Parathyroid adenoma (tissue), 2 donors: ENCODE measurements around the gene UGT1A1.

Experiments used
- H2AFZ ChIP-seq: fragments of 300-600 bp; sonication (generic); one replicate; pipeline ENCODE4 v1.7.0; 2017; ENCODE audit warnings: antibody characterized with exemption, mild to moderate bottlenecking
- H3K27ac ChIP-seq: fragments of 300-600 bp; sonication (generic); one replicate; pipeline ENCODE4 v1.7.0; 2017
- H3K27me3 ChIP-seq: fragments of 300-600 bp; sonication (generic); one replicate; pipeline ENCODE4 v1.7.0; 2017; ENCODE audit warnings: low read length; ENCODE audit not compliant: control insufficient read depth, insufficient read depth
- H3K36me3 ChIP-seq: fragments of 300-600 bp; sonication (generic); one replicate; pipeline ENCODE4 v1.7.0; 2017; ENCODE audit warnings: low read length; ENCODE audit not compliant: control insufficient read depth, insufficient read depth
- H3K4me1 ChIP-seq: fragments of 300-600 bp; sonication (generic); one replicate; pipeline ENCODE4 v1.7.0; 2017; ENCODE audit warnings: control low read depth
- H3K4me2 ChIP-seq: fragments of 300-600 bp; sonication (generic); one replicate; pipeline ENCODE4 v1.7.0; 2017; ENCODE audit warnings: low read length
- H3K4me3 ChIP-seq: fragments of 300-600 bp; sonication (generic); one replicate; pipeline ENCODE4 v1.7.0; 2017; ENCODE audit warnings: low read depth, low read length
- H3K79me2 ChIP-seq: fragments of 300-600 bp; sonication (generic); one replicate; pipeline ENCODE4 v1.7.0; 2017; ENCODE audit warnings: control low read depth
- H3K9ac ChIP-seq: fragments of 300-600 bp; sonication (generic); one replicate; pipeline ENCODE4 v1.7.0; 2017; ENCODE audit warnings: mild to moderate bottlenecking
- H3K9me3 ChIP-seq: fragments of 300-600 bp; sonication (generic); one replicate; pipeline ENCODE4 v1.7.0; 2017; ENCODE audit warnings: low read length; ENCODE audit not compliant: control insufficient read depth
- TF ChIP-seq, protein P1 (sequence below): fragments of 300-600 bp; sonication (generic); IDR thresholded peaks from one replicate; pipeline ENCODE4 v1.7.0; 2017; ENCODE audit warnings: antibody characterized with exemption, mild to moderate bottlenecking
- donor health status: primary hyperparathyroidism.

Gene UGT1A1

DNA sequence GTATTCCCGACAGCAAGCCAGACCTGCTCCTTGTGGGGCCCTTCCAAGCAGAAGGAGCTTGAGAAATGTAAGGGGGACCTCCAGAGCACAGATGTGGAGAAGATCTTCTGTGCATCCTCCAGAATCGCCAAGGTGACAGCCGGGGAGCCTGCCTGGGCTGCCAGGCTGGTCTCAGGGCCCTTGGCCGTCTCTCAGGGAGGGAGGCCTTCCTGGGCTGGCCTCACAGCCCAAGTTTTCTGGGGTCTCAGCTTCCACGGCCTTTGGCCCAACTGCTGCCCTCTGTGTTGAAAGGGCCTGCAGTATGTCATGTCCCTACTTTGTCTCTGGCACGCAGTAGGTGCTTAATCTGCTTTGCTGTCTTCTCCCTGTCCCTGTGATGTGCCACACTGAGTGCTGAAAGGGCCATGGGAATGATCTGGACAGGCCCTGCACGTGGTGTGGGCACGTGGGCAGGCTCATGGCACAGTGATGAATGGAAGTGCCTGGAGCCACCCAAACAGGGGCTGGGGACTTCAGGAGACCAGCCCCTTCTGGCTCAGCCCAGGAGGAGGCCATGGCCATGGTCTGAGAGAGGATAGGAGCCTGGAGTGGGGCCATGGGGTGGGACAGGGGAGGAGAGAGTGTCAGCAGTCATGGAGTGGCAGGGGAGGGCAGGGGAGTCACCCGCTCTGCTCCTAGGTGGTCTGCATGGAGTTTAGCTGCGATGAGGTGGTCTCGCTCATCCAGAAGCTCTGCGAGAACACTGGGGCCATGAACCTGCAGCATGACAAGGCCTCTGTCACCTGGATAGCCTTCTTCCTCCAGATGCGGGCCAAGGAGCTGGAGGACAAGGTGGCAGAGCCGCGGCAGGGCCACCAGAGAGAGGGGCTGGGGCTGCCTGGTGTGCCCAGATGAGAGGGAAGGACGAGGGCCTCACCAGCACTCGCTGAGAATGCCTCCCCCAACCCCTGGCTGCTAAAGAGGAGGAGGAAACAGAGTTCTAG is 58.9 kb downstream of the UGT1A1 start:
- H3K4me3 ChIP-seq, result no peak overlapping the region
- TF ChIP-seq, protein P1, sequence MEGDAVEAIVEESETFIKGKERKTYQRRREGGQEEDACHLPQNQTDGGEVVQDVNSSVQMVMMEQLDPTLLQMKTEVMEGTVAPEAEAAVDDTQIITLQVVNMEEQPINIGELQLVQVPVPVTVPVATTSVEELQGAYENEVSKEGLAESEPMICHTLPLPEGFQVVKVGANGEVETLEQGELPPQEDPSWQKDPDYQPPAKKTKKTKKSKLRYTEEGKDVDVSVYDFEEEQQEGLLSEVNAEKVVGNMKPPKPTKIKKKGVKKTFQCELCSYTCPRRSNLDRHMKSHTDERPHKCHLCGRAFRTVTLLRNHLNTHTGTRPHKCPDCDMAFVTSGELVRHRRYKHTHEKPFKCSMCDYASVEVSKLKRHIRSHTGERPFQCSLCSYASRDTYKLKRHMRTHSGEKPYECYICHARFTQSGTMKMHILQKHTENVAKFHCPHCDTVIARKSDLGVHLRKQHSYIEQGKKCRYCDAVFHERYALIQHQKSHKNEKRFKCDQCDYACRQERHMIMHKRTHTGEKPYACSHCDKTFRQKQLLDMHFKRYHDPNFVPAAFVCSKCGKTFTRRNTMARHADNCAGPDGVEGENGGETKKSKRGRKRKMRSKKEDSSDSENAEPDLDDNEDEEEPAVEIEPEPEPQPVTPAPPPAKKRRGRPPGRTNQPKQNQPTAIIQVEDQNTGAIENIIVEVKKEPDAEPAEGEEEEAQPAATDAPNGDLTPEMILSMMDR, result no peak
- H3K27me3 ChIP-seq, result no peaks in the 10 kb centered on the region
- H3K9me3 ChIP-seq, result no peaks in the 10 kb centered on the region
- no peak overlapping the region for H3K9ac ChIP-seq
- no peaks in the 10 kb centered on the region for H3K36me3 ChIP-seq
- no peak overlapping the region for H2AFZ ChIP-seq
- no peaks in the 10 kb centered on the region for H3K4me1 ChIP-seq
- no peak overlapping the region for H3K4me2 ChIP-seq
- no peak overlapping the region for H3K27ac ChIP-seq
- H3K79me2 ChIP-seq, result no peaks in the 10 kb centered on the region

DNA sequence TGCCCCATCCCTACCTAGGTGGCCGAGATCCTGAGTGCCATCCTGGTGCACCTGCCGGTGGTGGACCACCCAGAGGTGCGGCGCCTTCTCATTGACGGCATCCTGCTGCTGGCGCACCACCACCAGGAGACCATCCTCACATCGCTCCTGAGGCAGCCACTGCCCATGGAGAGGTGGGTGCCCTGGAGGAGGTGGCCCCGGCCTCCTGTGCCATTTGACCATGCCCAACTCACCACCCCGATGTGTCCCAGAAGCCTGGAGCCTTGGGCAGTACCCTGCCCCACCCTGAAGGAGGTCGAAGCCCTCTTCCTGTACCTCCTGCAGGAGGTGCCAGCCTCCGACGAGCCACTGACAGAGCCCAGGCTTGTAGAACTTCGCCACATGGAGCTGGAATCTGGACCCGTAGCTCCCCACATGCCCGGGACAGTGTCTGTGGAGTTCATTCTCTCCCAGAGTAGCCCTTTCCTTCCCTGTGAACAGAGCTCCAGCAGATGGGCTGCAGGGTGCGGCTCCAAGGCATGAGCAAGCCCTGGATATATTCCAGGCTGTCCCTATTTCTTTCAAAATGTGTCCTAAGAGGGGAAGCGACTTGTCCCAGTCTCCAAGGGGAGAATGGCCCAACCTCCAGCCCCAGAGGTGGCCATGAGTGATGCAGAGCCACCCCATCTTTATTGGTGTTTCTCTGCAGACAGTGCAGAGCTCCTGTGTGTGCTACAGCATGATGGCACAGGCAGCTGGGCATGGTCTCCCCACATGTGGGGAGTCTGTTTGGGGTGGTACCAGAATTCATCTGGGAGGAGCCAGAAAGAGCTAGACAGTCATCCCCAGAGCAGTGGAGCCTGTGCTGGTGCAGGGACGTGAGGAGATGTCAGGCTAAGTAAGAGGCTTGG is 60.1 kb downstream of the UGT1A1 start:
- no peak overlapping the region for H3K27ac ChIP-seq
- no peaks in the 10 kb centered on the region for H3K27me3 ChIP-seq
- no peak overlapping the region for H3K9ac ChIP-seq
- no peak overlapping the region for H3K4me2 ChIP-seq
- H3K4me1 ChIP-seq, result no peaks in the 10 kb centered on the region
- H3K4me3 ChIP-seq, result no peak overlapping the region
- no peaks in the 10 kb centered on the region for H3K9me3 ChIP-seq
- no peak overlapping the region for H2AFZ ChIP-seq
- H3K79me2 ChIP-seq, result no peaks in the 10 kb centered on the region
- TF ChIP-seq, protein P1, result no peak
- no peaks in the 10 kb centered on the region for H3K36me3 ChIP-seq

DNA sequence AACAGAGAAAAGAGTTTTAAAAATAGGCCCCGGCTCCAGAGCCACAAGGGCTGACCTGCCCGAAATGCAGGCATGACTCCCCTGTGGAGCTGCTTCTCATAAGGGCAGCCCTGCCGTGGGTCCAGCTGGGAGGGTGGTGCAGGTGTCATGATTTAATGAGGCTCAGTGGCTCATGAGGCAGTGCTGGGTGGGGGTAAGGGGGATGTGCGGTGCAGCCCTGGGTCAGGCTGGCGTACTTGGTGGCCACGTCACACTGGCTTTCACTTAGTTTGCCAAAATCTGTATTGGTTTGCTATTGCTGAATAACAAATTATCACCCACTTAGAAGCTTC is 60.7 kb downstream of the UGT1A1 start:
- Histone ChIP-seq H3K4me2 (no peak overlapping the region), H3K4me3 (no peak overlapping the region), H3K4me1 (no peaks in the 10 kb centered on the region), H3K9me3 (no peaks in the 10 kb centered on the region), H3K27ac (no peak overlapping the region), H2AFZ (no peak overlapping the region), H3K27me3 (no peaks in the 10 kb centered on the region), H3K9ac (no peak overlapping the region), H3K36me3 (no peaks in the 10 kb centered on the region), H3K79me2 (no peaks in the 10 kb centered on the region)
- TF ChIP-seq, protein P1, result no peak

DNA sequence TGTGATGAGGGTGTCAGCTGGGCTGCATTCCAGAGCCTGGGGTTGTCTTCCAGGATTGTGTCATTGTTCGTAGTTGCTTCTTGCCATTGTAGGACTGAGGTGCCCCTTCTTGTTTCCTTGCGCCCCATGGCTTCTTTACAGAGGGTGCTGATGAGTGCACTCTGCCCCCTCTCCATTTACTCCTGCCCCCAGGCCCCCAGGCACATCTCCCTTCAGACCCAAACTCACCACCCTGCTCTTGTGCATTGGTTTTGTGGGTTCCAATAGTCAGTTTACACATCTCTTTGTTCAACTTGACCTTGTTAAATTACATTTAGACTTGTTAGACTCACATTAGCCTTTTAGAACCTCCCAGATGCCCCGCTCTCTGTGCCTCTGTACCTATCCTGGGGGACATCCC is 61.1 kb downstream of the UGT1A1 start:
- no peaks in the 10 kb centered on the region for H3K27me3 ChIP-seq
- H3K27ac ChIP-seq, result no peak overlapping the region
- H3K9ac ChIP-seq, result no peak overlapping the region
- no peak overlapping the region for H3K4me2 ChIP-seq
- no peak overlapping the region for H3K4me3 ChIP-seq
- H3K36me3 ChIP-seq, result no peaks in the 10 kb centered on the region
- no peak overlapping the region for H2AFZ ChIP-seq
- H3K79me2 ChIP-seq, result no peaks in the 10 kb centered on the region
- H3K9me3 ChIP-seq, result no peaks in the 10 kb centered on the region
- TF ChIP-seq, protein P1, result no peak
- H3K4me1 ChIP-seq, result no peaks in the 10 kb centered on the region
